ENCODE data around the gene ADGRA1.

GRCh38 chr10:133044401-133044811, 43.3 kb upstream of the ADGRA1 start:
- TF ChIP-seq CEBPB (IDR thresholded peaks at IDR 0.05): no peak
- TF ChIP-seq TAF1 (IDR thresholded peaks at IDR 0.05; ENCODE audit: low read depth): no peak
- no peak for TF ChIP-seq EP300 (IDR thresholded peaks at IDR 0.05; ENCODE audit: borderline replicate concordance)
- TF ChIP-seq, protein P1, sequence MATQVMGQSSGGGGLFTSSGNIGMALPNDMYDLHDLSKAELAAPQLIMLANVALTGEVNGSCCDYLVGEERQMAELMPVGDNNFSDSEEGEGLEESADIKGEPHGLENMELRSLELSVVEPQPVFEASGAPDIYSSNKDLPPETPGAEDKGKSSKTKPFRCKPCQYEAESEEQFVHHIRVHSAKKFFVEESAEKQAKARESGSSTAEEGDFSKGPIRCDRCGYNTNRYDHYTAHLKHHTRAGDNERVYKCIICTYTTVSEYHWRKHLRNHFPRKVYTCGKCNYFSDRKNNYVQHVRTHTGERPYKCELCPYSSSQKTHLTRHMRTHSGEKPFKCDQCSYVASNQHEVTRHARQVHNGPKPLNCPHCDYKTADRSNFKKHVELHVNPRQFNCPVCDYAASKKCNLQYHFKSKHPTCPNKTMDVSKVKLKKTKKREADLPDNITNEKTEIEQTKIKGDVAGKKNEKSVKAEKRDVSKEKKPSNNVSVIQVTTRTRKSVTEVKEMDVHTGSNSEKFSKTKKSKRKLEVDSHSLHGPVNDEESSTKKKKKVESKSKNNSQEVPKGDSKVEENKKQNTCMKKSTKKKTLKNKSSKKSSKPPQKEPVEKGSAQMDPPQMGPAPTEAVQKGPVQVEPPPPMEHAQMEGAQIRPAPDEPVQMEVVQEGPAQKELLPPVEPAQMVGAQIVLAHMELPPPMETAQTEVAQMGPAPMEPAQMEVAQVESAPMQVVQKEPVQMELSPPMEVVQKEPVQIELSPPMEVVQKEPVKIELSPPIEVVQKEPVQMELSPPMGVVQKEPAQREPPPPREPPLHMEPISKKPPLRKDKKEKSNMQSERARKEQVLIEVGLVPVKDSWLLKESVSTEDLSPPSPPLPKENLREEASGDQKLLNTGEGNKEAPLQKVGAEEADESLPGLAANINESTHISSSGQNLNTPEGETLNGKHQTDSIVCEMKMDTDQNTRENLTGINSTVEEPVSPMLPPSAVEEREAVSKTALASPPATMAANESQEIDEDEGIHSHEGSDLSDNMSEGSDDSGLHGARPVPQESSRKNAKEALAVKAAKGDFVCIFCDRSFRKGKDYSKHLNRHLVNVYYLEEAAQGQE (IDR thresholded peaks at IDR 0.05; ENCODE audit: low read depth): no peak
- TF ChIP-seq, protein P2, sequence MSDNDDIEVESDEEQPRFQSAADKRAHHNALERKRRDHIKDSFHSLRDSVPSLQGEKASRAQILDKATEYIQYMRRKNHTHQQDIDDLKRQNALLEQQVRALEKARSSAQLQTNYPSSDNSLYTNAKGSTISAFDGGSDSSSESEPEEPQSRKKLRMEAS (IDR thresholded peaks at IDR 0.05): no peak
- no peak for TF ChIP-seq ZBTB7A (IDR thresholded peaks at IDR 0.05; ENCODE audit: low read depth)
- TF ChIP-seq YY1 (IDR thresholded peaks at IDR 0.05; ENCODE audit: low read depth): no peak
- TF ChIP-seq, protein P3, sequence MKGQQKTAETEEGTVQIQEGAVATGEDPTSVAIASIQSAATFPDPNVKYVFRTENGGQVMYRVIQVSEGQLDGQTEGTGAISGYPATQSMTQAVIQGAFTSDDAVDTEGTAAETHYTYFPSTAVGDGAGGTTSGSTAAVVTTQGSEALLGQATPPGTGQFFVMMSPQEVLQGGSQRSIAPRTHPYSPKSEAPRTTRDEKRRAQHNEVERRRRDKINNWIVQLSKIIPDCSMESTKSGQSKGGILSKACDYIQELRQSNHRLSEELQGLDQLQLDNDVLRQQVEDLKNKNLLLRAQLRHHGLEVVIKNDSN (IDR thresholded peaks at IDR 0.05): no peak
- no peak for TF ChIP-seq FOXM1 (IDR thresholded peaks at IDR 0.05; ENCODE audit: borderline replicate concordance, low read depth)
- no peak for TF ChIP-seq TEAD4 (IDR thresholded peaks at IDR 0.05)
- TF ChIP-seq EGR1 (IDR thresholded peaks at IDR 0.05): no peak
- no peak for TF ChIP-seq CREB1 (IDR thresholded peaks at IDR 0.05; ENCODE audit: low read depth)
